ENCODE measurements around the gene ATPAF2.

GRCh38 chr17:17985153-17985552 lies 53.8 kb downstream of the ATPAF2 start:
- TF ChIP-seq CTCF (IDR thresholded peaks at IDR 0.05) (no peak), POLR2A (IDR thresholded peaks at IDR 0.05) (no peak)
